Measurements from ENCODE around the gene CLASRP. TPM values are rescaled to one million over a fixed set of nuclear protein-coding genes. Genes with fewer than 3 reads are reported as not detected.

CLASRP gene
- total and polyA plus RNA-seq, 9 of the 15 experiments (the other 6 are each of a cell fraction or from before 2014, with no cell fraction given): 0.94 to 86.3 (median 44.0) TPM

DNA sequence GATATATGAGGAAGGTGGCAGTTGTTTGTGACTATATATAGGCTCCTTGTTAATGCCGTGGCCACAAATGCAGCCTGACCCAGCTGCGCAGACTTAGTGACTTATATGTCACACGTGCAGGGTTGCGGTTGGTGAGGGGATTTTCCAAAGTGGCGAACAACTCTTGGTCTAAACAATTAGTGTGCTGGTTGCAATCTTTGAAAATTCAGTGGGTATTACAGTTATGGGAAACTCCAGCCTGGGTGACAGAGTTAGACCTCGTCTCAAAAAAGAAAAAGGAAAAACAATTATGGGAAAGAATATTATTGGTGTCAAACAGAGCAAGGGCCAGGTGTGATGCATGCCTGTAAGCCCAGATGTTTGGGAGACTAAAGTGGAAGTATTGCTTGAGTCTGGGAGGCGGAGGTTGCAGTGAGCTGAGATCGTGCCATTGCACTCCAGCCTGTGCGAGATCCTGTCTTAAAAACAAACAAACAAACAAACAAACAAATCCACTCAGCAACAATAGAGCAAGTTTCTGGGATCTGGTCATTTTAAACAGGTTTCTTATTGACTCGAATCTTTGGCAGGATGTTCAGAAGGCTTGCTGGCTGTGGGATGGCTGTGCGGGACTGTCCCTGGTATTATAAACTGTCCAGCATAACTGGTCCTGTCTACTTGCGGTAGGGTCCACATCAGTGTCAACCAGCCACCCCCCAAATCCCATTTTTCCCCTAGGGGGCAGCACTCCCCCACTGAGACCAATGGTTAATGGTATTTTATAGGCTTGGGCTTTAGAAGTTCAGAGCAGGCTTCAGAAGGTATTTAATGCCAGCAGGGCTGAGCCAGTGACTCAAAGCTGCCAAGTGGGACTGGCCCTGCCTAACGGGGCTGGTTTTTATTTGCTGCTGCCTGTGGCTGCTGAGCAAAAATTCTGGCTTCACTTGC is 22.2 kb upstream of the CLASRP start (continued):
- peak; percentile 36; the same call in 1 of the 2 replicates for TF ChIP-seq CC2D1A (IDR thresholded peaks at IDR 0.05)
- 0 out of 2 replicates have a peak, but pooled peaks have one; percentile 20 for TF ChIP-seq ESRRA (IDR thresholded peaks at IDR 0.05; ENCODE audit: borderline replicate concordance, low read depth)
- TF ChIP-seq, protein P1, sequence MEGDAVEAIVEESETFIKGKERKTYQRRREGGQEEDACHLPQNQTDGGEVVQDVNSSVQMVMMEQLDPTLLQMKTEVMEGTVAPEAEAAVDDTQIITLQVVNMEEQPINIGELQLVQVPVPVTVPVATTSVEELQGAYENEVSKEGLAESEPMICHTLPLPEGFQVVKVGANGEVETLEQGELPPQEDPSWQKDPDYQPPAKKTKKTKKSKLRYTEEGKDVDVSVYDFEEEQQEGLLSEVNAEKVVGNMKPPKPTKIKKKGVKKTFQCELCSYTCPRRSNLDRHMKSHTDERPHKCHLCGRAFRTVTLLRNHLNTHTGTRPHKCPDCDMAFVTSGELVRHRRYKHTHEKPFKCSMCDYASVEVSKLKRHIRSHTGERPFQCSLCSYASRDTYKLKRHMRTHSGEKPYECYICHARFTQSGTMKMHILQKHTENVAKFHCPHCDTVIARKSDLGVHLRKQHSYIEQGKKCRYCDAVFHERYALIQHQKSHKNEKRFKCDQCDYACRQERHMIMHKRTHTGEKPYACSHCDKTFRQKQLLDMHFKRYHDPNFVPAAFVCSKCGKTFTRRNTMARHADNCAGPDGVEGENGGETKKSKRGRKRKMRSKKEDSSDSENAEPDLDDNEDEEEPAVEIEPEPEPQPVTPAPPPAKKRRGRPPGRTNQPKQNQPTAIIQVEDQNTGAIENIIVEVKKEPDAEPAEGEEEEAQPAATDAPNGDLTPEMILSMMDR (IDR thresholded peaks at IDR 0.05 in 2 of 3, conservative IDR thresholded peaks at IDR 0.05 in 1 of 3; ENCODE audit: insufficient read depth in 2 of 3, low read depth in 1 of 3, low read length in 3 of 3): peak; percentile 85 to 89 (median 87)
- no peak for TF ChIP-seq SP2 (IDR thresholded peaks at IDR 0.05; ENCODE audit: extremely low read depth, low read depth, low read length, poor library complexity, severe bottlenecking)
- TF ChIP-seq RAD51 (IDR thresholded peaks at IDR 0.05; ENCODE audit: borderline replicate concordance, low read depth): no peak
- TF ChIP-seq, protein P2, sequence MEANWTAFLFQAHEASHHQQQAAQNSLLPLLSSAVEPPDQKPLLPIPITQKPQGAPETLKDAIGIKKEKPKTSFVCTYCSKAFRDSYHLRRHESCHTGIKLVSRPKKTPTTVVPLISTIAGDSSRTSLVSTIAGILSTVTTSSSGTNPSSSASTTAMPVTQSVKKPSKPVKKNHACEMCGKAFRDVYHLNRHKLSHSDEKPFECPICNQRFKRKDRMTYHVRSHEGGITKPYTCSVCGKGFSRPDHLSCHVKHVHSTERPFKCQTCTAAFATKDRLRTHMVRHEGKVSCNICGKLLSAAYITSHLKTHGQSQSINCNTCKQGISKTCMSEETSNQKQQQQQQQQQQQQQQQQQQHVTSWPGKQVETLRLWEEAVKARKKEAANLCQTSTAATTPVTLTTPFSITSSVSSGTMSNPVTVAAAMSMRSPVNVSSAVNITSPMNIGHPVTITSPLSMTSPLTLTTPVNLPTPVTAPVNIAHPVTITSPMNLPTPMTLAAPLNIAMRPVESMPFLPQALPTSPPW (CRISPR knock-in tag; IDR thresholded peaks at IDR 0.05): peak; percentile 22; the same call in 1 of the 2 replicates
- TF ChIP-seq NUFIP1 (IDR thresholded peaks at IDR 0.05; ENCODE audit: partially characterized antibody): no peak
- TF ChIP-seq ZNF695 (CRISPR knock-in tag; IDR thresholded peaks at IDR 0.05): no peak
- no peak for TF ChIP-seq MEF2A (IDR thresholded peaks at IDR 0.05; ENCODE audit: control insufficient read depth, low read depth, low read length)
- TF ChIP-seq ZNF699 (CRISPR knock-in tag; IDR thresholded peaks at IDR 0.05; ENCODE audit: insufficient replicate concordance): no peak
- no peak for TF ChIP-seq MCM7 (IDR thresholded peaks at IDR 0.05)
- peak; percentile 40; the same call in 1 of the 2 replicates for TF ChIP-seq EHMT2 (IDR thresholded peaks at IDR 0.05)
- TF ChIP-seq SIN3A (IDR thresholded peaks at IDR 0.05; ENCODE audit: borderline replicate concordance in 2 of 2, control insufficient read depth in 1 of 2, low read depth in 2 of 2, low read length in 2 of 2): no peak
- TF ChIP-seq PPARD (CRISPR knock-in tag; IDR thresholded peaks at IDR 0.05): no peak
- TF ChIP-seq JUND (IDR thresholded peaks at IDR 0.05; ENCODE audit: borderline replicate concordance, low read depth, low read length): 0 out of 2 replicates have a peak, but pooled peaks have one; percentile 29
- no peak for TF ChIP-seq JUND (tag; IDR thresholded peaks at IDR 0.05; ENCODE audit: borderline replicate concordance, low read depth, low read length)
- TF ChIP-seq NCOR1 (IDR thresholded peaks at IDR 0.05): no peak
- TF ChIP-seq RBBP5 (IDR thresholded peaks at IDR 0.05; ENCODE audit: borderline replicate concordance, insufficient read depth, low read length, poor library complexity, severe bottlenecking): no peak
- no peak for TF ChIP-seq TAF9B (IDR thresholded peaks at IDR 0.05; ENCODE audit: partially characterized antibody)
- peak; percentile 56; the same call in 1 of the 2 replicates for TF ChIP-seq STAG1 (CRISPR knock-in tag; IDR thresholded peaks at IDR 0.05; ENCODE audit: borderline replicate concordance)
- peak; percentile 65 for TF ChIP-seq SMC3 (conservative IDR thresholded peaks at IDR 0.05; ENCODE audit: insufficient read depth, low read depth, low read length)
- no peak for TF ChIP-seq ZNF134 (CRISPR knock-in tag; conservative IDR thresholded peaks at IDR 0.05)
- TF ChIP-seq EZH2 (IDR thresholded peaks at IDR 0.05; ENCODE audit: borderline replicate concordance, low read depth, low read length): no peak
- 0 out of 2 replicates have a peak, but pooled peaks have one; percentile 17 for TF ChIP-seq RB1 (IDR thresholded peaks at IDR 0.05; ENCODE audit: low read depth)
